Mucosa of descending colon (tissue), 3 donors: ENCODE data around the gene POMGNT1. TPM values are rescaled to one million over a fixed set of nuclear protein-coding genes. Genes with fewer than 3 reads are reported as not detected.

Experiments used
- ATAC-seq: fragments of 200-7000 bp; cut with Tn5 transposase; one replicate; pipeline ENCODE4 v1.9.1; 2020; ENCODE audit warnings: mild to moderate bottlenecking, moderate library complexity
- DNase-seq, 3 donors: peaks; one replicate each; pipeline ENCODE4 v3.0.0-alpha.2; 2020
- H3K36me3 ChIP-seq: fragments of 200-600 bp; one replicate; pipeline ENCODE4 v1.8.0; 2021; ENCODE audit warnings: low read depth, mild to moderate bottlenecking
- H3K4me1 ChIP-seq: fragments of 200-600 bp; one replicate; pipeline ENCODE4 v1.8.0; 2021; ENCODE audit warnings: low read depth, mild to moderate bottlenecking
- H3K4me3 ChIP-seq: fragments of 200-600 bp; one replicate; pipeline ENCODE4 v1.8.0; 2021; ENCODE audit warnings: mild to moderate bottlenecking
- H3K9me3 ChIP-seq: fragments of 200-600 bp; one replicate; pipeline ENCODE4 v1.8.0; 2021; ENCODE audit warnings: mild to moderate bottlenecking
- CTCF ChIP-seq: fragments of 200-600 bp; IDR thresholded peaks from one replicate; pipeline ENCODE4 v1.8.0; 2022; ENCODE audit warnings: antibody characterized with exemption, mild to moderate bottlenecking
- intact Hi-C, 2 donors: fragments of 100-400 bp; cut with DNase I in 1 of 2; cut with micrococcal nuclease in 1 of 2; formaldehyde crosslinking; loops; one replicate each; pipeline versions ENCODE4 v1.11.0 to v1.11.1; 2022; cut with DNase I, micrococcal nuclease
- total RNA-seq, 3 donors: library from RNA; stranded (reverse); fragmentation: NEBNext Ultra II Directional in 2 of 3; extraction: Animal tissue kit (Norgen Biotek cat#: 25700) in 2 of 3; gene quantifications; one replicate each; pipeline versions ENCODE4 v1.2.1 to v1.2.4, GENCODE V29; 2021 to 2023
- donor health status: DM: no; HTN: no; CAD: no; lungs with moderate emphysema.
- donor health status: DM: no; HTN: no; CAD: no.
- donor health status: DM: no; HTN: yes; CAD: no.

Gene POMGNT1
- total RNA-seq, 3 donors from 2014 or later = 23.8 to 39.0 (median 38.4) TPM

GRCh38 chr1:46153228-46153627, 45.0 kb downstream of the POMGNT1 start:
- H3K4me1 ChIP-seq = no peaks in the 10 kb centered on the region
- DNase-seq (no peak), ATAC-seq (no peak)
- no peak for TF ChIP-seq CTCF
- H3K4me3 ChIP-seq = no peak overlapping the region
- intact Hi-C loops = no loop called here
- H3K9me3 ChIP-seq = no peaks in the 10 kb centered on the region
- no peaks in the 10 kb centered on the region for H3K36me3 ChIP-seq

- Histone ChIP-seq H3K9me3 (no peaks in the 10 kb centered on the region), H3K4me1 (no peaks in the 10 kb centered on the region), H3K36me3 (no peaks in the 10 kb centered on the region), H3K4me3 (no peak overlapping the region)
- DNase-seq (no peak), ATAC-seq (no peak)
- intact Hi-C loops = no loop called here
- TF ChIP-seq CTCF = no peak
Observed at GRCh38 chr1:46152016-46152415, 46.2 kb downstream of the POMGNT1 start.

- DNase-seq (no peak), ATAC-seq (no peak)
- no peaks in the 10 kb centered on the region for H3K4me1 ChIP-seq
- intact Hi-C loops = no loop called here
- H3K9me3 ChIP-seq = no peaks in the 10 kb centered on the region
- no peaks in the 10 kb centered on the region for H3K36me3 ChIP-seq
- no peak for TF ChIP-seq CTCF
- H3K4me3 ChIP-seq = no peak overlapping the region
Observed at GRCh38 chr1:46150085-46150484, 48.1 kb downstream of the POMGNT1 start.

GRCh38 chr1:46148318-46148717, 49.9 kb downstream of the POMGNT1 start:
- no peaks in the 10 kb centered on the region for H3K4me1 ChIP-seq
- no peak for DNase-seq
- TF ChIP-seq CTCF = no peak
- intact Hi-C loops = no loop called here
- no peak for ATAC-seq
- no peak overlapping the region for H3K4me3 ChIP-seq
- H3K9me3 ChIP-seq = no peaks in the 10 kb centered on the region
- H3K36me3 ChIP-seq = no peaks in the 10 kb centered on the region

Other genes starting within 250 kb of the POMGNT1 start
- 10 to 100 TPM in 2 of 3 donors, 1 to 10 TPM in 1; 5.9 to 15.6 (median 10.6) TPM for gene PIK3R3, start 65.8 kb downstream of the POMGNT1 start, total RNA-seq
- gene TSPAN1, start 23.3 kb downstream of the POMGNT1 start, total RNA-seq = 1,000 to 10,000 TPM in 2 of 3 donors, 100 to 1,000 TPM in 1; 723 to 1,819 (median 1,586) TPM
- gene P3R3URF, start 21.9 kb downstream of the POMGNT1 start, total RNA-seq = not detected
- gene LURAP1, start 4.9 kb upstream of the POMGNT1 start, total RNA-seq = 1 to 10 TPM in 2 of 3 donors, under 1 TPM in 1; 0.63 to 5.9 (median 1.6) TPM
- 1 to 10 TPM; 3.0 to 8.0 (median 3.6) TPM for gene RAD54L, start 49.3 kb upstream of the POMGNT1 start, total RNA-seq
- gene LRRC41, start 105.2 kb upstream of the POMGNT1 start, total RNA-seq = 10 to 100 TPM; 41.8 to 56.0 (median 43.1) TPM
- 100 to 1,000 TPM; 266 to 387 (median 282) TPM for gene UQCRH, start 105.3 kb upstream of the POMGNT1 start, total RNA-seq
- gene NSUN4, start 142.4 kb upstream of the POMGNT1 start, total RNA-seq = 10 to 100 TPM; 18.5 to 20.6 (median 20.5) TPM
- 100 to 1,000 TPM in 1 of 3 donors, 10 to 100 TPM in 2; 51.7 to 130 (median 60.2) TPM for gene FAAH, start 195.9 kb upstream of the POMGNT1 start, total RNA-seq